NCI-H345 (cell line): Measurements from ENCODE around the gene WWOX.
"Not testable (repeated sequence)": the region's sequence is repeated elsewhere in the genome, so short reads cannot be mapped to it uniquely, and the experiment has no call there.

Experiments used
- DNase-seq: peaks from one replicate; lab custom pipeline; 2025; lab: John Stamatoyannopoulos, UW

The WWOX gene

DNA sequence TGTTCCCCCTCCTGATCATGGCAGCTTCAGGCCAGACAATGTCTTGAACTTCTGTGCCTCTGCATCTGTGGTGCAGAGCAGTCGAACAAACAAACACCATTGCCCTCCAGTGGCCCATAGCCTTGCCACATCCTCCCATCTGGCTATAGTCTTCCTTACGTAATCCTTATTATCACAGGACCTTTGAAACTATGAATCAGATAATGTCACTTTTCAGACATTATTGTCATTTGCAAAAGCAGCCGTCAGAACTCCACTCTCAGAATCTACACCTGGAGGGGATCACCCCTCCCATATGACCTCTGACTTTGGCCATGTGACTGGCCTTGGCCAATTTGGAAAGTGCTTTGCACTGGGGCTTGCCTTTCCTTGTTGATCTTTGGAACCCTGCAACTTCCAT, 1113.8 kb downstream of the WWOX start:
- DNase-seq, result no peak

GRCh38 chr16:79215289-79215688, 1115.8 kb downstream of the WWOX start:
- DNase-seq, result no peak

- DNase-seq, result no peak
These were observed 1118.0 kb downstream of the WWOX start for GRCh38 chr16:79217375-79218011.

DNA sequence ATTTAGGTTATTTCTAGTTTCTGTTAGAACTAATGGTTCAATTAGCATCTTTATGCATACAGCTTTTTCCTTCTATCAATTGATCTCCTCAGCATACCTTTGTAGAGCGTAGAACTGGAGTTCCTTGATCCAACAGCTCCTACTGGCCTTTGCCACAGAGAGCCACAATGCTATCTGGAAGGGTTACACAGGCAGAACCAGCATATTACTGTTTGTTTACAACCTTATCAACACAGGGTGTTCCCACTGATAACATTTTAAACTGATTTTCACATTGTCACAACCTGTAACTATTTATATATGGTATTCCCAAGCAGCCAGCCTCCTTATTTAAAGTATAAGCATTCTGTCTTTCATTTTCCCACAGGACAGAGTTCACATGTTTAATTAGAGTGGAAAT, 1118.9 kb downstream of the WWOX start:
- no peak for DNase-seq

DNA sequence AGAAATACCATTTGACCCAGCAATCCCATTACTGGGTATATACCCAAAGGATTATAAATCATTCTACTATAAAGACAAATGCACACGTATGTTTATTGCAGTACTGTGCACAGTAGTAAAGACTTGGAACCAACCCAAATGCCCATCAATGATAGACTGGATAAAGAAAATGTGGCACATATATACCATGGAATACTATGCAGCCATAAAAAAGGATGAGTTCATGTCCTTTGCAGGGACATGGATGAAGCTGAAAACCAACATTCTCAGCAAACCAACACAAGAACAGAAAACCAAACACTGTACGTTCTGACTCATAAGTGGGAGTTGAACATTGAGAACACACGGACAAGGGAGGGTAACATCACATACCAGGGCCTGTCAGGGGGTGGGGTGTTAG, 1126.5 kb downstream of the WWOX start:
- DNase-seq, result not testable (repeated sequence)

DNA sequence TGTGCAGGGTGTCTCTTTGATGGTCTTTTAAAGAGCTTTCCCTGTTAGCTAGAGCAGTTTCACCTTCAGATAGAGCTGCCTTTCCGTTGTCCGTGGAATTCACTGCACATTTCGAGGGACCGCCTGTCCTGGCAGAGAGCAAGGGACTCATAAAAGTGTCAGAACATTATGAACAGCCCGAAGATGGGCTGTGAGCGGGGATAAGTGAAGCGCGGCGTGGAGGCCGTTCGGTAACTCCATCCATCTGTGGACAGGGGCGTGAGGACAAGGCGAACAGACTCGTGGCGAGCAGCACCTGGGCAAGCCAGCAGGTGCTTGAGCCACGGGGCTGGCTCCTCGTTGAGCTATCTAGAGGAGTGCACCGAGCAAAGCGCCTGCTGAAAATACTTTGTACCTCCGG, 1129.9 kb downstream of the WWOX start:
- no peak for DNase-seq

DNA sequence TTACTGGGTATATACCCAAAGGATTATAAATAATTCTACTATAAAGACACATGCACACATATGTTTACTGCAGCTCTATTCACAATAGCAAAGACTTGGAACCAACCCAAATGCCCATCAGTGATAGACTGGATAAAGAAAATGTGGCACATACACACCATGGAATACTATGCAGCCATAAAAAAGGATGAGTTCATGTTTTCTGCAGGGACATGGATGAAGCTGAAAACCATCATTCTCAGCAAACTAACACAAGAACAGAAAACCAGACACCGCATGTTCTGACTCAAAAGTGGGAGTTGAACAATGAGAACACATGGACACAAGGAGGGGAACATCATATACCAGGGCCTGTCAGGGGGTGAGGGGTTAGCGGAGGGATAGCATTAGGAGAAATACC, 1146.2 kb downstream of the WWOX start:
- DNase-seq, result not testable (repeated sequence)

DNA sequence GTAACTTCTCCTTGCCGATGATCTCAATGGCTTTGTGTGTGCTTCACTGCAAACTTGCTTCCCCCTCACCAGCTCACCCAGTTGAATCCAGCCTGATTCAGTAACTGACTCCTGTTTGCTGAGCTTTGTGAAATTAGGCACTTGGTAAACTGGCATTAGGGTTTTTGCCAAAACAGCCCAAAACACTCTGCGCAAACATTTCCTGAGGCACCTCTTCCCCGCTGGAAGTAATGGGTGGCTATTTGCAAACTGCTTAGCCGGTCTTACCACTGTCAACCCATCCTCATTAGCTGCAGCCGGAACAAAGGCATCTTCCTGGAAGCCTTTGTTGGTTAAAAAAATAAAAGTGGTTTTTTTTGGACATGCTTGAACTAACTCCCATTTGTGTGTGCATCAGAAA, 1147.9 kb downstream of the WWOX start:
- DNase-seq, result no peak

GRCh38 chr16:79248351-79248750, 1148.9 kb downstream of the WWOX start:
- no peak for DNase-seq

- DNase-seq, result no peak
These were observed 1151.1 kb downstream of the WWOX start for GRCh38 chr16:79250502-79251098.

- DNase-seq, result no peak
These were observed 1153.7 kb downstream of the WWOX start for GRCh38 chr16:79253100-79253631.

DNA sequence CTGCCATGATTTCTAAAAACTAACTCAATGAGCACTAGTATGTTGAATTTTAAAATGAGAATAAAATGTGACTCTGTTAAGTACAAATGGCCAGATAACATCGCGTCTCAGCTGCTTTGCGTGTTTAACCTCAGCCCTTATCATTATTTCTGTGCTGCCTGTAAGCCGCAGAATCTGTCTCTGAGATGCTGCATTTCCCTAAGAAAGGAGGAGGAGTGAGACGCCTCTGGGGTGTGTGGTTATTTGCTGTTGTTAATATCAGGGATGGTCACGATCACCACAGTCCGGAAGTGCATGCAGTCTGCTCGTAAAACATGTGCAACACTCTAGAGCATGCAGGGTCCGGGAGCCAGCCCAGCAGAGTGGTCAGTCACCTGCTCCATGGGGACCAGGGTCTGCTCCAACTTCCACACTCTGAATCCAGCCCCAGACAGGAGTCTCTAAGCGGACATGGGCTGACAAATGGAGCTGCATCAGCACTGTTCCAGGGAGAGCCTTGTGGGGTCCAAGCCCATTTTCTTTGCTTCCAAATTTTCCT, 1158.6 kb downstream of the WWOX start:
- no peak for DNase-seq

DNA sequence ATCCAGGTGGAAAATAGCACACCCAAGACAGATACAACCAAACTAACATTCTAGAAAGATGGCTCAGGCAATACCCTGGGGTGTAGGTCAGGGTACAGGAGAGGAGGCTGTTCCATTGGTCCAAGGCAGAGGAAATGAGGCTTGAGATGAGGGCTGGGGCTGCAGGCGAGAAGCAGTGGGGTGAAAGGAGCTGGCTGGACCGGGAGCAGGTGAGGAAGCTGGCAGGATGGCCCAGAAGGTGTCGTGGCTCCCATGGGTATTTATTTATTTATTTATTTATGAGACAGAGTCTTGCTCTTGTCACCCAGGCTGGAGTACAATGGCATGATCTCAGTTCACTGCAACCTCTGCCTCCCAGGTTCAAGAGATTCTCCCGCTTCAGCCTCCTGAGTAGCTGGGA, 1161.4 kb downstream of the WWOX start:
- not testable (repeated sequence) for DNase-seq

- peak; percentile 1 for DNase-seq
These were observed 1162.1 kb downstream of the WWOX start for GRCh38 chr16:79261481-79261940.

GRCh38 chr16:79261944-79262552, 1162.6 kb downstream of the WWOX start:
- DNase-seq, result no peak
